ENCODE results near the gene DEFB123. TPM values are rescaled to one million over a fixed set of nuclear protein-coding genes. Genes with fewer than 3 reads are reported as not detected.
"Not testable (repeated sequence)": the region's sequence is repeated elsewhere in the genome, so short reads cannot be mapped to it uniquely, and the experiment has no call there.

The DEFB123 gene
- polyA plus RNA-seq, 1 experiment, result not detected

DNA sequence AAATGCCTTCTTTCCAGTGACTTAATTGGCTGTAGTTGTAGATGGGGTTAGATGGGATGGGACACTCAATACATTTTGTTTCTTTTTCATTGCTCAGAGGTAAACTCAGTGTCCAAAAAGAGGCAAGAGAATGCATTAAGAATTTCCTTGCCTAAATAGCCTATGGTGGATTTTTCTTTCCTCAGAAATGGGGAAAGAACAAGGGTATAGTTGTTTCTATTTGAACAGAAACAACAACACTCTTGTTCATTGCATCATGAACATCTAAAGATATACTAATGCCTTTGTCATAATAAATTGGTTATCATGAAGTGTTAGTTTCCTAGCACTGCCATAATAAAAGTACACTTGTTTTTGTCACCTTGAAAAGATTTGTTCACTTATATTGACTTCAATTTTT is 14.6 kb upstream of the DEFB123 start:
- Histone ChIP-seq H3K27ac (ENCODE audit: low read depth, low read length) (no peak overlapping the region), H3K9me3 (ENCODE audit: control insufficient read depth, insufficient read depth, low read length) (no peaks in the 10 kb centered on the region), H3K4me3 (ENCODE audit: low read depth, low read length) (no peak overlapping the region), H3K27me3 (ENCODE audit: control insufficient read depth, insufficient read depth, low read length) (no peaks in the 10 kb centered on the region)
- TF ChIP-seq, protein P1, sequence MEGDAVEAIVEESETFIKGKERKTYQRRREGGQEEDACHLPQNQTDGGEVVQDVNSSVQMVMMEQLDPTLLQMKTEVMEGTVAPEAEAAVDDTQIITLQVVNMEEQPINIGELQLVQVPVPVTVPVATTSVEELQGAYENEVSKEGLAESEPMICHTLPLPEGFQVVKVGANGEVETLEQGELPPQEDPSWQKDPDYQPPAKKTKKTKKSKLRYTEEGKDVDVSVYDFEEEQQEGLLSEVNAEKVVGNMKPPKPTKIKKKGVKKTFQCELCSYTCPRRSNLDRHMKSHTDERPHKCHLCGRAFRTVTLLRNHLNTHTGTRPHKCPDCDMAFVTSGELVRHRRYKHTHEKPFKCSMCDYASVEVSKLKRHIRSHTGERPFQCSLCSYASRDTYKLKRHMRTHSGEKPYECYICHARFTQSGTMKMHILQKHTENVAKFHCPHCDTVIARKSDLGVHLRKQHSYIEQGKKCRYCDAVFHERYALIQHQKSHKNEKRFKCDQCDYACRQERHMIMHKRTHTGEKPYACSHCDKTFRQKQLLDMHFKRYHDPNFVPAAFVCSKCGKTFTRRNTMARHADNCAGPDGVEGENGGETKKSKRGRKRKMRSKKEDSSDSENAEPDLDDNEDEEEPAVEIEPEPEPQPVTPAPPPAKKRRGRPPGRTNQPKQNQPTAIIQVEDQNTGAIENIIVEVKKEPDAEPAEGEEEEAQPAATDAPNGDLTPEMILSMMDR (IDR thresholded peaks at IDR 0.05; ENCODE audit: low read depth, low read length), result no peak
- ChIA-PET POLR2A (no interaction called here), CTCF (no interaction called here)
- no peak for DNase-seq (ENCODE audit: low read depth, low spot score)

DNA sequence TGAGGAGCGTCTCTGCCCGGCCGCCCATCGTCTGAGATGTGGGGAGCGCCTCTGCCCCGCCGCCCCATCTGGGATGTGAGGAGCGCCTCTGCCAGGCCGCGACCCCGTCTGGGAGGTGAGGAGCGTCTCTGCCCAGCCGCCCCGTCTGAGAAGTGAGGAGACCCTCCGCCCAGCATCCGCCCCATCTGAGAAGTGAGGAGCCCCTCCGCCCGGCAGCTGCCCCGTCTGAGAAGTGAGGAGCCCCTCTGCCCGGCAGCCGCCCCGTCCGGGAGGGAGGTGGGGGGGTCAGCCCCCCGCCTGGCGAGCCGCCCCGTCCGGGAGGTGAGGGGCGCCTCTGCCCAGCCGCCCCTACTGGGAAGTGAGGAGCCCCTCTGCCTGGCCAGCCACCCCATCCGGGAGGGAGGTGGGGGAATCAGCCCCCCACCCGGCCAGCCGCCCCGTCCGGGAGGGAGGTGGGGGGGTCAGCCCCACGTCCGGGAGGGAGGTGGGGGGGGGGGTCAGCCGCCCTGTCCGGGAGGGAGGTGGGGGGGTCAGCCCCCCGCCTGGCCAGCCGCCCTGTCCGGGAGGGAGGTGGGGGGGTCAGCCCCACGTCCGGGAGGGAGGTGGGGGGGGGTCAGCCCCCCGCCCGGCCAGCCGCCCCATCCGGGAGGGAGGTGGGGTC is 13.4 kb upstream of the DEFB123 start:
- POLR2A ChIA-PET; H3K4me3 ChIP-seq (ENCODE audit: low read depth, low read length); DNase-seq (ENCODE audit: low read depth, low spot score); CTCF ChIA-PET; H3K9me3 ChIP-seq (ENCODE audit: control insufficient read depth, insufficient read depth, low read length); H3K27me3 ChIP-seq (ENCODE audit: control insufficient read depth, insufficient read depth, low read length); H3K27ac ChIP-seq (ENCODE audit: low read depth, low read length): not testable (repeated sequence)

DNA sequence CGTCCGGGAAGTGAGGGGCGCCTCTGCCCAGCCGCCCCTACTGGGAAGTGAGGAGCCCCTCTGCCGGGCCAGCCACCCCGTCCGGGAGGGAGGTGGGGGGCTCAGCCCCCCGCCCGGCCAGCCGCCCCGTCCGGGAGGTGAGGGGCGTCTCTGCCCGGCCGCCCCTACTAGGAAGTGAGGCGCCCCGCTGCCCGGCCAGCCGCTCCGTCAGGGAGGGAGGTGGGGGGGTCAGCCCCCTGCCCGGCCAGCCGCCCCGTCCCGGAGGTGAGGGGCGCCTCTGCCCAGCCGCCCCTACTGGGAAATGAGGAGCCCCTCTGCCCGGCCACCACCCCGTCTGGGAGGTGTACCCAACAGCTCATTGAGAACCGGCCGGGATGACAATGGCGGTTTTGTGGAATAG is 12.9 kb upstream of the DEFB123 start:
- DNase-seq (ENCODE audit: low read depth, low spot score); H3K9me3 ChIP-seq (ENCODE audit: control insufficient read depth, insufficient read depth, low read length); H3K27me3 ChIP-seq (ENCODE audit: control insufficient read depth, insufficient read depth, low read length); CTCF ChIA-PET; H3K27ac ChIP-seq (ENCODE audit: low read depth, low read length); H3K4me3 ChIP-seq (ENCODE audit: low read depth, low read length); POLR2A ChIA-PET: not testable (repeated sequence)

DNA sequence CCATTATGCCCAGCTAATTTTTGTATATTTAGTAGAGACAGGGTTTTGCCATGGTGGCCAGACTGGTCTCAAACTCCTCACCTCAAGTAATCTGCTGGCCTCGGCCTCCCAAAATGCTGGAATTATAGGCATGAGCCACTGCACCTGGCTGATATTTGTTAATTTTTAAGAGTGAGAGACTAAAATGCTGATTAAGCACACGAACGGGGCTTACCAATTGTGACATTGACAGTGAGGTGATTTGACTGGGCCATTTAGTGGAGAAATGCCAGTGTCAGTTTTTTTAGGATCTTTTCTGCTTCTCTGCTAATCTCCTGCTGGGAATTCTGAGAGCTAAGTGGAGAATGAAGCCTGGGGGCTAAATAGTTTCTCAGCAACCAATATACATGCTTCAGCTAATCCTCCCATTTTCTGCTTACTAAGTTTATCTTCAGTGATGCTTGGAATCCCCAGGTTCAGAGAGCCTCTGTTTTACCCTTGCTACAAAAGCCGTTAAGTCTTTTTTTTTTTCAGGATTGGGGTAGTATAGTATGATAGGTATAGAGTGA is 9.8 kb upstream of the DEFB123 start:
- no peak overlapping the region for H3K27ac ChIP-seq (ENCODE audit: low read depth, low read length)
- POLR2A ChIA-PET, result no interaction called here
- TF ChIP-seq, protein P1 (IDR thresholded peaks at IDR 0.05; ENCODE audit: low read depth, low read length), result no peak
- H3K27me3 ChIP-seq (ENCODE audit: control insufficient read depth, insufficient read depth, low read length), result no peaks in the 10 kb centered on the region
- no peak overlapping the region for H3K4me3 ChIP-seq (ENCODE audit: low read depth, low read length)
- CTCF ChIA-PET, result interaction anchor here (0.8 kb wide), 1 partner anchor 30 kb away, joined by 3 read pairs; no protein-coding TSS in a partner anchor
- no peak for DNase-seq (ENCODE audit: low read depth, low spot score)
- no peaks in the 10 kb centered on the region for H3K9me3 ChIP-seq (ENCODE audit: control insufficient read depth, insufficient read depth, low read length)

DNA sequence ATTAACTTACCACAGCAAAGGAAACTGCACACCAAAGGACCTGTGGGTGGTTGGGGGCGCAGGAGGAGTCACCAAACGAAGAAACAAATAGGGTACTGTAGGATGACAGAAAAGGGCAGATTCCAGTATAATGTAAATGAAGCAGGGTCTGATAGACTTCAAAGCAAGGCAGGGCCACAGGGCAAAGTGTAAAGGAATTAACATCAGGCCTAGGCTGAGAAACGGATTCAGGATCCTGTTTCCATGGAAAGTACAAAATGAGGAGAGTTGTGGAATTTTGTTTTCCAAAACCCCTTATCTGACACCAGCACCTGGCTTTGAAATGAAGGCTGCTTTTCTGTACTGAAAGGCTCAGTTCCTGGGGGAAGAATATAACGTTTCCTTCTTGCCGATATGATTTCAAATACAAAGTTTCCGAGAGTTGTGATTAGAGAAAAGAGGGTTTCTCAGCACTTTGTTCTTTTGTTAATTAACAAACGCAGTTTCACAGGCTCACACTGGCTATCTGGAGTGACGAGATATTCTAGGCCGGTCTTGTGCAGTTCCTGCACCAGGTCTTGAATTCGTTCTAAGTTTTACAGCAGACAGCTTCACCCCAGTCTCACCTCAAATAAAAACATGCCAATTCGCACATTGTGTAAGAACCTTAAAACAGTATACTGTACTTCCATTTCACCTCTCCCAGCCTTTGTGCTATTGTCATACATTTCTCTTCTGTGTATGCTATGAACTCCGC is 5.8 kb downstream of the DEFB123 start:
- no peak overlapping the region for H3K4me3 ChIP-seq (ENCODE audit: low read depth, low read length)
- H3K27ac ChIP-seq (ENCODE audit: low read depth, low read length), result no peak overlapping the region
- CTCF ChIA-PET, result no interaction called here
- H3K9me3 ChIP-seq (ENCODE audit: control insufficient read depth, insufficient read depth, low read length), result no peaks in the 10 kb centered on the region
- no peaks in the 10 kb centered on the region for H3K27me3 ChIP-seq (ENCODE audit: control insufficient read depth, insufficient read depth, low read length)
- TF ChIP-seq, protein P1 (IDR thresholded peaks at IDR 0.05; ENCODE audit: low read depth, low read length), result no peak
- no peak for DNase-seq (ENCODE audit: low read depth, low spot score)
- POLR2A ChIA-PET, result no interaction called here

Data from AG04450 (cell line).